Mesothelial cell of epicardium (in vitro differentiated cells): ENCODE results near the gene FGGY. TPM values are rescaled to one million over a fixed set of nuclear protein-coding genes. Genes with fewer than 3 reads are reported as not detected.

Experiments used
- DNase-seq, 2 experiments: peaks; one replicate each; pipeline ENCODE4 v3.0.0; 2021; ENCODE audit warnings: low spot score in 2 of 2; ENCODE audit not compliant: unreplicated experiment in 2 of 2
- H3K27ac Mint-ChIP-seq: 2 replicates; pipeline ENCODE4 v1.8.0; 2021; ENCODE audit warnings: mixed read lengths
- H3K27me3 Mint-ChIP-seq: 2 replicates; pipeline ENCODE4 v1.8.0; 2021; ENCODE audit warnings: low read depth, mixed read lengths
- H3K36me3 Mint-ChIP-seq: 2 replicates; pipeline ENCODE4 v1.8.0; 2021; ENCODE audit warnings: mixed read lengths
- H3K4me1 Mint-ChIP-seq: 2 replicates; pipeline ENCODE4 v1.8.0; 2021; ENCODE audit warnings: mixed read lengths
- H3K4me3 Mint-ChIP-seq: 2 replicates; pipeline ENCODE4 v1.8.0; 2021; ENCODE audit warnings: mild to moderate bottlenecking, moderate library complexity, mixed read lengths
- H3K9me3 Mint-ChIP-seq: 2 replicates; pipeline ENCODE4 v1.8.0; 2021; ENCODE audit warnings: mixed read lengths
- CTCF ChIP-seq: fragments of 200-600 bp; sonication (generic); IDR thresholded peaks from one replicate; pipeline ENCODE4 v1.5.0; 2021; ENCODE audit warnings: antibody characterized with exemption; ENCODE audit not compliant: unreplicated experiment
- total RNA-seq: library from RNA; stranded (reverse); gene quantifications from 3 replicates; pipeline ENCODE4 v1.2.1, GENCODE V29; 2021

Gene FGGY
- total RNA-seq, 1 donor from 2014 or later: 21.8 TPM

- H3K4me1 Mint-ChIP-seq: peaks cover 15% of the 10 kb centered on the region
- H3K9me3 Mint-ChIP-seq: peaks cover 48% of the 10 kb centered on the region
- no peak for DNase-seq
- no peak overlapping the region for H3K27ac Mint-ChIP-seq
- H3K36me3 Mint-ChIP-seq: peaks cover 40% of the 10 kb centered on the region
- H3K27me3 Mint-ChIP-seq: no peaks in the 10 kb centered on the region
- H3K4me3 Mint-ChIP-seq: no peak overlapping the region
- no peak for TF ChIP-seq CTCF
Measured at GRCh38 chr1:59302871-59303270, 6.0 kb downstream of the FGGY start.

- Mint-ChIP-seq H3K4me1 (peaks cover 5% of the 10 kb centered on the region), H3K4me3 (no peak overlapping the region), H3K9me3 (peaks cover 48% of the 10 kb centered on the region)
Measured at GRCh38 chr1:59305188-59305587, 8.3 kb downstream of the FGGY start.

GRCh38 chr1:59307591-59307990, 10.7 kb downstream of the FGGY start:
- Mint-ChIP-seq H3K9me3 (peaks cover 46% of the 10 kb centered on the region), H3K4me1 (peaks cover 8% of the 10 kb centered on the region), H3K27ac (no peak overlapping the region), H3K4me3 (no peak overlapping the region), H3K36me3 (peaks cover 33% of the 10 kb centered on the region), H3K27me3 (no peaks in the 10 kb centered on the region)
- no peak for DNase-seq
- no peak for TF ChIP-seq CTCF

More at GRCh38 chr1:59305188-59305587, 8.3 kb downstream of the FGGY start:
- Mint-ChIP-seq H3K36me3 (peaks cover 36% of the 10 kb centered on the region), H3K27ac (no peak overlapping the region), H3K27me3 (no peaks in the 10 kb centered on the region)
- no peak for TF ChIP-seq CTCF
- no peak for DNase-seq

- TF ChIP-seq CTCF: no peak
- H3K27ac Mint-ChIP-seq: no peak overlapping the region
- H3K9me3 Mint-ChIP-seq: peaks cover 47% of the 10 kb centered on the region
- H3K36me3 Mint-ChIP-seq: peaks cover 29% of the 10 kb centered on the region
- peaks cover 8% of the 10 kb centered on the region for H3K4me1 Mint-ChIP-seq
- no peak overlapping the region for H3K4me3 Mint-ChIP-seq
- no peaks in the 10 kb centered on the region for H3K27me3 Mint-ChIP-seq
- DNase-seq: no peak
Measured at GRCh38 chr1:59308839-59309238, 11.9 kb downstream of the FGGY start.

GRCh38 chr1:59309392-59309791, 12.5 kb downstream of the FGGY start:
- TF ChIP-seq CTCF: no peak
- peaks cover 42% of the 10 kb centered on the region for H3K9me3 Mint-ChIP-seq
- H3K27ac Mint-ChIP-seq: peak overlapping the region; percentile 59
- H3K27me3 Mint-ChIP-seq: no peaks in the 10 kb centered on the region
- peaks cover 8% of the 10 kb centered on the region for H3K4me1 Mint-ChIP-seq
- H3K4me3 Mint-ChIP-seq: no peak overlapping the region
- peaks cover 24% of the 10 kb centered on the region for H3K36me3 Mint-ChIP-seq
- DNase-seq: no peak
